ENCODE measurements around the gene SERTAD3.
"Not testable (repeated sequence)": the region's sequence is repeated elsewhere in the genome, so short reads cannot be mapped to it uniquely, and the experiment has no call there.

Gene SERTAD3, protein sequence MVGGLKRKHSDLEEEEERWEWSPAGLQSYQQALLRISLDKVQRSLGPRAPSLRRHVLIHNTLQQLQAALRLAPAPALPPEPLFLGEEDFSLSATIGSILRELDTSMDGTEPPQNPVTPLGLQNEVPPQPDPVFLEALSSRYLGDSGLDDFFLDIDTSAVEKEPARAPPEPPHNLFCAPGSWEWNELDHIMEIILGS

DNA sequence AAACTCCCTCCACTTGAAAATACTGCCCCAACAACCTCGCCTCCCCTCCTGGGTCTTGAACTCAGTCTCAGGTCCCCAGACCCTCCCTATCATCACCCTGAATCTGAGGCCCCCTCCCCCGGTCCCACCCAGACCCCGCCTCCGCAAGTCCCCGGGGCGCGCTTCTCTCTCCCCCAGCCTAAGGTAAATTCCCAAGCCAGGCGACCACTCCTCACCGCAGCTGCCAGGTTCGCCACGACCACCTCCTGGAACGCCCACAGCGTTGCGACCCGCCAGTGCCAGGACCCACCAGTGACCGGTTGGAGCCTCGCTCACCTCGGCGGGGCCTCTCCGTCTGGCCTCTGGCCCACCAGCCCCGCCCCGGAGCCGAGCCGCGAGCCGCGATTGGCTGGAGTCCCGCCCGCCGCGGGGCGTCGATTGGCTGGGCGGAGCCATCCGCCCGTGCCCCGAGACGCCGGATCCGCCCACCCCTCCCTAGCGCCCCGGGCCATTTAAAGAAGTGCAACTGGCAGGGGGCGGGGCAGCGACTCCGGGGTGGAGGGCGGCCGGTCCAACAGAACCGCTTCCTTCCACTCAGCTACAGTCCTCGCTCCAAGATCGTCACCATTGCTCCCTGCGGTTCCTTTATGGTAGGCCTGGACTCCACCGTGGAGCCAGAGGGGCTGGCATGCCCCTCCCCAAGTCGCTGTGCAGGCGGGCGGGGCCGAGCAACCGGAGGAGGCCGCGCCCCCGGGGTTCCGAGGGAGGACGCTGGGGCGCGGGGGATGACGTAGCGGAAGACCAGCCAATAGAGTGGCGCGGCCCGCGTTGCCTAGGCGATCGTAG is at the start of gene SERTAD3:
Gene SERTAD3 (minus strand): TSS at position 336 of the 825 bp plus-strand sequence. CDS start 2,255 bp downstream, outside the sequence.
- peak; percentile 91 to 94 for DNase-seq (ENCODE audit: low read depth in 2 of 2)

DNA sequence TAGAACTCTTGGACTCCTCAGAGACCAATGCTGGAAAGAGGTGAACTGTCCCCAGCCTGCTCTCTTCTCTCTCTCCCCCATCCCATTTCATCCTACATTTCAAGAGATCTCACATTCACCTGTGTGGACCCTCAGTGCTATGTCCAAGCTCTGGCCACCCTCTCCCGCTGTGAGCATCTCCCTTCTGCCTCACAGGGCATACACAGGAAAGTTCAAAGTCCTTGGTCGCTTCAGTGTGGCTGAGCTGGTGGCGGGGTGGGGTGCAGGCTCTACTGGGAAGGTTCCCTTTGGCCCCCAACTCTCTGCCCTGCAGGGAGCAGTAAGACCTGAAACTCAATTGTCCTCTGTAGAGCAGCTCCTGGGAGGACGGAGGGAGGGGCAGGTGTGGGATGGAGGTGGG is 49.6 kb upstream of the SERTAD3 start:
- DNase-seq (ENCODE audit: low read depth in 2 of 2), result no peak

DNA sequence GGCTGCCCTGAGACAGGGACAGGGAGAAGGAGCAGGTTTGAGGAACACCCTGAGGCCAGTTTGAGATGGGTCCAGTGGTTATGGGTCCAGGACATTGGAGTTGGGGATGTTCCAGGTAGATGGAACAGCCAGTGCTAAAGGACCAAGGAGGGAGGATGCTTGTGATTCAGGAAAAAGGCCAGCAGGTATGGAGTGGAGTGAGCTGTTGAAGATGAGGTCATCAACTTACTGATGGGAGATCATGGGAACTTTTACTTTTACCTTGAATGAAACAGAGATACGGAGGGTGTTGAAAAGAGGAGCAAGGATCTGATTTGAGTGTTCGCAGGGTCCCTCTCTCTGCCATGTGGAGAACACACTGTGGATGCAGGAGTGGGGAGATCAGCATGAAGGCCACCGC is 48.1 kb upstream of the SERTAD3 start:
- DNase-seq (ENCODE audit: low read depth in 2 of 2), result no peak

DNA sequence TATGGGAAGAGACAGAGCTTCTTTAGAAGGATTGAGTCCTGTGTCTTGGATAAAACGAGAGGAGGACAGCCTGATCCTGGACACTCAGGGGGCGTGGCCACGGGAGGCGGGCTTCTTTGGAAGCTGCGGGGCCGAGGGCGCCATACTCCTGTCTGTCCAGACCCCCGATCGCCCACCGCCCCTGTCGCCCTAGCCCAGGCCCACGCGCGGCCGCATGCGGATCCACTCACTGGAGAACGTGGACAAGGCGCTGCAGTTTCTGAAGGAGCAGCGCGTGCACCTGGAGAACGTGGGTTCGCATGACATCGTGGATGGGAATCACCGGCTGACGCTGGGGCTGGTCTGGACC is 45.7 kb upstream of the SERTAD3 start:
- no peak for DNase-seq (ENCODE audit: low read depth in 2 of 2)

DNA sequence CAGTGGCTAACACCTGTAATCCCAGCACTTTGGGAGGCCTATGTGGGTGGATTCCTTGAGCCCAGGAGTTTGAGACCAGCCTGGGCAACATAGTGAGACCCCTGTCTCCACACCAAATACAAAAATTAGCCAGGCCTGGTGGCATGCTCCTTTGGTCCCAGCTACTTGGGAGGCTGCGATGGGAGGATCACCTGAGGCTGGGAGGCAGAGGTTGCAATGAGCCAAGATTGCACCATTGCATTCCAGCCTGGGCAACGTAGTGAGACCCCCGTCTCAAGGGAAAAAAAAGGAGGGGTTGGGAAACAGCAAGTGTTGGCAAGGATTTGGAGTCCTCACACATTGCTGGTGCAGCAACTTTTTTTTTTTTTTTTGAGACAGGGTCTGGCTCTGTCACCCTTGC is 41.9 kb upstream of the SERTAD3 start:
- no peak for DNase-seq (ENCODE audit: low read depth in 2 of 2)

DNA sequence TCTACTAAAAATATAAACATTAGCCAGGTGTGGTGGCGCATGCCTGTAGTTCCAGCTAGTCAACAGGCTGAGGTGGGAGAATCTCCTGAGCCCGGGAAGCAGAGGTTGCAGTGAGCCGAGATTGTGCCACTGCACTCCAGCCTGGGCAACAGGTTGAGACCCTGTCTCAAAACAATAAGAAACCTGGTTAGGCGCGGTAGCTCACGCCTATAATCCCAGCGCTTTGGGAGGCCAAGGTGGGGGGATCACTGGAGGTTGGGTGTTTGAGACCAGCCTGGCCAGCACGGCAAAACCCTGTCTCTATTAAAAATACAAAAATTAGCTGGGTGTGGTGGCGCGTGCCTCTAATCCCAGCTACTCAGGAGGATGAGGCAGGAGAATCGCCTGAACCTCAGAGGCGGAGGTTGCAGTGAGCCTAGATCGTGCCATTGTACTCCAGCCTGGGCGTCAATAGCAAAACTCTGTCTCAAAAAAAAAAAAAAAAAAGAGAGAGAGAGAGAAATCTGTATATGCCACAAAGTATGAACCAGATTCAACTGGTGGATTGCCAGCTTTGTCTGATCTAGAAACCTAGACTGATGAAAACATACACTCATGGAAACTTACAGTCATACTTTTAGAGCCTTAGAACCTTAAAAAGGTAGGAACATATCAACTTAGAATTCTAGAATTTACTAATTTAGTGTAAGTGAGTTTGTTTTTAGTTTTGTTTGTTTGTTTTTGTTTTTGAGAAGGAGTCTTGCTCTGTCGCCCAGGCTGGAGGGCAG is 31.9 kb upstream of the SERTAD3 start:
- not testable (repeated sequence) for DNase-seq (ENCODE audit: low read depth in 2 of 2)

DNA sequence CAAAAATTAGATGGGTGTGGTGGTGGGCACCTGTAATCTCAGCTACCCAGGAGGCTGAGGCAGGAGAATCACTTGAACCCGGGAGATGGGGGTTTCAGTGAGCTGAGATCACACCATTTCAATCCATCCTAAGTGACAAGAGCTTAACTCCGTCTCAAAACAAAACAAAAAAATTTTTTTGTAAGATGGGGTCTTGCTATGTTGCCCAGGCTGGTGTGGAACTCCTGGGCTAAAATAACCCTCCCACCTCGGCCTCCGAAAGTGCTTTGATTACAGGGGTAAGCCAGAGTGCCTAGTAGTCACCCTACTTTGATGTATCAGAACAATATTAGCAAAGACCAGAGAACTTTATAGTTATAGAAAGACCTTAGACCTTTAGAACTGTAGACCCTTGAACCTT is 30.6 kb upstream of the SERTAD3 start:
- no peak for DNase-seq (ENCODE audit: low read depth in 2 of 2)

DNA sequence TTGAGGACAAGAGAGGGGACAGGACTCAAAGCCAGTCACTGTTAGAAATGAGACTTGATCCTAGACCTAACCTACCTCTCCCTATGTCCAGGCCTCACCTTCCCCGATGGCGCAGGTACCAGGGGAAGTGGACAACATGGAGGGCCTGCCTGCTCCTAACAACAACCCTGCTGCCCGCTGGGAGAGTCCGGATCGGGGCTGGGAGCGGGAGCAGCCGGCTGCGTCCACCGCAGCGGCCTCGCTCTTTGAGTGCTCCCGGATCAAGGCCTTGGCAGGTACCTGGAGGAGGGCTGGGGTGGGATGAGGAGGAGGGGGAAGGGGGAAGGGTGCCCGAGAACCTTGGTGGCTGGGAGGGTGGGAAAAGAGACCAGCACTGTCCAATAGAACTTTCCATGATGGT is 28.4 kb upstream of the SERTAD3 start:
- DNase-seq (ENCODE audit: low read depth in 2 of 2), result no peak

DNA sequence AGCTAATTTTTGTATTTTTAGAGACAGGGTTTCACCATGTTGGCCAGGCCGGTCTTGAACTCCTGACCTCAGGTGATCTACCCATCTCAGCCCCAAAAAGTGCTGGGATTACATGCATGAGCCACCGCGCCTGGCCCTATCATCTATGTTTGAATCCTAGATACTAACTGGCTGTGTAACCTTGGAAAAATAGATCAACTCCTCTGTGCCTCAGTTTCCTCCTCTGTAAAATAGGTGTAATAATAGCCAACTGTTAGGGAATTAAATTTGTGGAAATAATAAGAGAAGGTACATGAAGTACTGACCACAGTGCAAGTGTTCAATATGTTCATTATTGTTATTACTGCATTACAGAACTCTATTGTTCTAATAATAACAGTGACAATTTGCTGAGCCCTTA is 27.0 kb upstream of the SERTAD3 start:
- DNase-seq (ENCODE audit: low read depth in 2 of 2), result no peak

DNA sequence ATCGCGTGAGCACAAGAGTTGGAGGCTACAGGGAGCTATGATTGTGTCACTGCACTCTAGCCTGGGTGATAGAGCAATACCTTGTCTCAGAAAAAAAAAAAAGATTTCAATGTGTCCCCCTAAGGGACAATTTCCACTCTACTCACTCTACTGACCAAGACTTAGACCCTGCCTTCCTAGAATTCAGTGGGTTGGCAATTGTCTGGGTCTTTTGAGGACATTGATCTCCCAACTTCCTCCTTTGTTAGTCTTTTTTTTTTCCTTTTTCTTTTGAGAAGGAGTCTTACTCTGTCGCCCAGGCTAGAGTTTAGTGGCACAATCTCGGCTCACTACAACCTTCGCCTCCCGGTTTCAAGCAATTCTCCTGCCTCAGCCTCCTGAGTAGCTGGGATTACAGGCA is 24.9 kb upstream of the SERTAD3 start:
- DNase-seq (ENCODE audit: low read depth in 2 of 2), result no peak

DNA sequence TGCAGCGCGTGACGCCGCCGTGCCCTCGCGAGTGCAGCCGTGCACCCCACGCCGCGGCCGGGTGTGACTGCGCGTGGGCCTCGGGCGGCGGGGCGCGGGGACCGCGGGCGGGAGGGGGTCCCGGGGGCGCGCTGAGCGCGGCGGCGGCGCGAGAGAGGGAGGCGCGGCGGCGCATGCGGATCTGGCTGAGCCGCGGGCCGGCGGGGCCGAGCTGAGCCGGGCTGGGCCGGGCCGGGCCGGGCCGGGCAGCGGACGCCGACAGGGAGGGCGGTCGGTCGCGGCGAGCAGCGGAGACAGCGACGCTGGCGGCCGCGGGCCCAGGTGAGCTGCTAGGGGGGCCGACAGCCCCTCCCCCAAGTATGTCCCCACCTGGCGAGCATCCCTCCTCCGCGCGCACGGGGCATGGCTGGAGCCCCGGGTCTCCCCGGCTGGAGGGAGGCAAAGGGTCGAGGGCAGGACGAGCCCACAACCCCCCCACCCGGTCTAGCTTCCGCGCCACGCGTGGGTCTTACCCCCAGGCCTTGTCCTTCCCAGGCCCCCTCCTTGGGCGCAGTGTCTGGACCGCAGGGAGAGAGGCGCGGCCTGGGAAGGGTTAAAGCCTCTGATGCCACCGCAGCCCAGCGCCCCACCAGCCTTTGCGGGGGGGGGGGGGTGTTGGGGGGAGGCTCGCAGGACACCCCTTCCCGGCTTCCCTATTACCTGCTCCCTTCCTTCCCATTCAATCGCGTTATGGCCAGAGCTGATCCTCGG is 23.0 kb upstream of the SERTAD3 start, which contains the start of gene SPTBN4:
Gene SPTBN4 (plus strand): TSS at position 17 of the 750 bp plus-strand sequence. CDS start 5,621 bp downstream, outside the sequence.
- no peak for DNase-seq (ENCODE audit: low read depth in 2 of 2)

DNA sequence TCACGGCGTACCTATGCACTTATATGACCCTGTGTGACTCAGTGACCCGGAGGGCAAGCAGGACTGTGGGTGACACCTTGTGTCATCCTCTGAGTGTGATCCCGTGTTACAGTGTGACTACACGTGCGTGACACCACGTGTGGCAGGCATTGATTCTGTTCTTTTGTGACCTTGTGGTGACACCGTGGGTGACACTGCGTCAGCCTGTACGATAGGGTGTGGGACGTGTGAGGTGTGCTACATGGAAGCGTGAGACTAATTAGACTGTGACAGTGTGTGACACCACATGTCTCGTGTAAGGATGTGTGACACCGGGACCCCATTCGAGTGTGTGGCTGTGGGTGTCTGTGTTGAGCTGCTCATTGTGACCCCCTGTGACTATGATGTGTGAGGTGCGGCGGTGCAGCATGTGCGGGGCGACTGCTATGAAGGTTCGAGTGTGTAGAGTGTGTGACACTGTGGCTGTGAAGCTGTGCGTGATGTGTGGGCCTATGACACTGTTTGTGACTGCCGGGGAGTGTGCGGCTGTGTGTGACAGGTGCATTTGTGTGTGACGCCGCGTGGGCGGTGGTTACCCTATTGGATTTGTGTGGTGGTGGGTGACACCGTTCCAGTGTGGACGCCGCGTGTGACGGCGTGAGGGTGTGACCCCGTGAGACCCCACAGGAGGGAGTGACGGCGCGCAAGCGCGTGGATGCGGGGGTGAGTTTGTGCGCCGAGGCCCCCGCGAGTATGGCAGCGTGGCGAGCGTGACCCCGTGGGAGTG is 22.3 kb upstream of the SERTAD3 start:
- peak; percentile 47 to 55 for DNase-seq (ENCODE audit: low read depth in 2 of 2)

DNA sequence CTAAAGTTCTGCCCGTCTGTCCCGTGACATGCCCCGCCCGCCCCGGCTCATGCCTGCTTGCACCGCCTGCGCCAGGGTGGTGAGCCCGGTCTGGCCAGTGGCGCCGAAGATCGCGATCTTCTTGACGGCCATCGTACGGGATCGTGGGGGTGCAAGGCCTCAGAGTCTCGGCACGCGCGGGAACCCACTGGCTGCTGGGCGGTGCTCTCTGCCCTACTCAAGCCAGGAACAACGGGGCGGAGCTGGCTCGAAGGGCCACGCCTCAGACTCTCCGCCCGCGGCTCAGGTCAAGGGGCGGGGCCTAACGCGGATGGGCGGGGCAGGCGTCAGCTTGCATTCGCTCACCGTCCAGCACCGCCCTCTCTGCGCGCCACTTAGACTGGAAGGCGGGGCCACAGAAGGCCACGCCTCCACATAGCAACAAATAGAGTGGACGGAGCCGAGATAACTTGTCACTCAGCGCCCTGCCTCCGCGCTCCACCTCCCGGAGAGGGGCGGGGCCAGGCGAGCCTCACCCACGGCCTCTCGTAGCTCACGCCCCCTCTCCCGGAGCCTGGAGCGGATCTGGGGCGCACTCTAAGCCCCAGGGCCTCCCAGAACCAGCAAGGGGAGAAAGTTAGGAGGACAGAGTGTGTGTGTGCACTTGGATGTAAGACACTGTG is 21.6 kb upstream of the SERTAD3 start, which contains the start of gene BLVRB:
Gene BLVRB (minus strand): TSS at position 189 of the 662 bp plus-strand sequence. CDS start 57 bp downstream, at position 132.
- peak; percentile 97 to 100 for DNase-seq (ENCODE audit: low read depth in 2 of 2)

DNA sequence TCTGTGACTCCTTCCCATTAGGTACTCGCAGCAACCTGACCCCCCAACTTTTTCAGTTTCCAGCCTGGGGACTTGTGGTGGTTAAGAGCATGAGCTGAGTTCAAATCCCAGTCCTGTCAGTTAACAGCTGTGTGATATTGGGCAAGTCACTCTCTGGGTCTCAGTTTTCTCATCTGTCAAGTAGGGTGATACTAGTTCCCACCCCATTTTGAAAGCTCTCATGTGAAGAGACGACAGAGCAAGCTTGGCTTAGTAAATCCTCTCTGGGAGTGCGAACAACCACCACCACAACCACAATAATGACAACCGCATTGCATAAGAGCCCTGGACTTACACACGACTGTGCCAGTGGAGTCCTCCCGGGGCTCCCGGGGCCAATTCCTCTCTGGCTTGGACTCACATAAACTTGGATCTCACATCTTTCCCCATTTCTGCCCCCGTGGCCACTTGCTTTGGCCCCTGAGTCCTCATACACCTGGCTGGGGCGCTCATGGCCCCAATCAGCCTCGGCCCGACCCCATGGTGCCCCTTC is 21.0 kb upstream of the SERTAD3 start:
- no peak for DNase-seq (ENCODE audit: low read depth in 2 of 2)

DNA sequence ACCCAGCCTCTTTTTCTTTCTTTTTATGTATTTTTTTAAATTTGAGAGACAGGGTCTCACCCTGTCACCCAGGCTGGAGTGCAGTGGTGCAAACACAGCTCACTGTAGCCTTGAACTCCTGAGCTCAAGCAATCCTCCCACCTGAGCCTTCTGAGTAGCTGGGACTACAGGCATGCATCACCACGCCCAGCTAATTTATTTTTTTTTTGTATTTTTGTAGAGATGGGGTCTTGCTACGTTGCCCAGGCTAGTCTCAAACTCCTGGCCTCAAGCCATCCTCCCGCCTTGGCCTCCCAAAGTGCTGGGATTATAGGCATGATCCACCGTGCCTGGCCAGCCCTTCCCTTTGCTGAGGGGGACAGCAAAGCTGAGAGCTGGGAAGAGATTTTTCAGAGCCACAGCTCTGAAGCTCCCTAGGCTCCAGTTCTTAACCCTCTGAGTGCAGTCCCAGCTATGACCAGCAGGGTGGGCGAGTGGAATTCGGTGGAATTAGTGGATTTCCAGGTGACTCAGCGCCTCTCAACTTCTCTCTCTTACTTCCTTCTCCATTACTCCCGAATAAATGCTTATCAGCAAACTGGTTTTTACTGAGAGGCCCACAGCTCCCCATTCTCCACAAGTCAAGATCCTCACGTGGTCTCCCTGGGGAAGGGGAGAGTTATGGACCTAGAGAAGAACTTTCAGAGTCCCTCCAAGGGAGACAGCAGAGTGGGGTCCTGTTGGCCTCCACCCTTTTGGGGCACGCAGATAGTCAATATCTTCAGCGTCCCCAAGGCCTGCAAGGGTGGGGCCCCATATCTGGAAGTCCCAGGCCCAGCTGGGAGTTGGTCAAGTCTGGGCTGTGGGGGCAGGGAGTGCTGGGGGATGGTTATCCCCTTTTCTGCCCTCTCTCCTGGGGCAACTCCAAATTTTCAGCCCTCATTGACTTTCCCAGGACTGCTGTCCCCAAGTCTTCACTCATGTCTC is 20.2 kb upstream of the SERTAD3 start:
- peak; percentile 40 to 82 for DNase-seq (ENCODE audit: low read depth in 2 of 2)

DNA sequence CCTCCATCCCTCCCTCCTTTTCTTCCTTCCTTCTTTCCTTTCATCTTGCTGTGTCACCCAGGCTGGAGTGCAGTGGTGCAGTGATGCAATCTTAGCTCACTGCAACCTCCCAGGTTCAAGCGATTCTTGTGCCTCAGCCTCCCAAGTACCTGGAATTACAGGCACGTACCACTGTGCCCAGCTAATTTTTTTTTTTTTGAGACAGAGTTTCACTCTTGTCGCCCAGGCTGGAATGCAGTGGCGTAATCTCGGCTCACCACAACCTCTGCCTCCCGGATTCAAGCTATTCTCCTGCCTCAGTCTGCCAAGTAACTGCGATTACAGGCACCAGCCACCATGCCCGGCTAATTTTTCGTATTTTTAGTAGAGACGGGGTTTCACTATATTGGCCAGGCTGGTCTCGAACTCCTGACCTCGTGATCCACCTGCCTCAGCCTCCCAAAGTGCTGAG is 19.5 kb upstream of the SERTAD3 start:
- not testable (repeated sequence) for DNase-seq (ENCODE audit: low read depth in 2 of 2)

DNA sequence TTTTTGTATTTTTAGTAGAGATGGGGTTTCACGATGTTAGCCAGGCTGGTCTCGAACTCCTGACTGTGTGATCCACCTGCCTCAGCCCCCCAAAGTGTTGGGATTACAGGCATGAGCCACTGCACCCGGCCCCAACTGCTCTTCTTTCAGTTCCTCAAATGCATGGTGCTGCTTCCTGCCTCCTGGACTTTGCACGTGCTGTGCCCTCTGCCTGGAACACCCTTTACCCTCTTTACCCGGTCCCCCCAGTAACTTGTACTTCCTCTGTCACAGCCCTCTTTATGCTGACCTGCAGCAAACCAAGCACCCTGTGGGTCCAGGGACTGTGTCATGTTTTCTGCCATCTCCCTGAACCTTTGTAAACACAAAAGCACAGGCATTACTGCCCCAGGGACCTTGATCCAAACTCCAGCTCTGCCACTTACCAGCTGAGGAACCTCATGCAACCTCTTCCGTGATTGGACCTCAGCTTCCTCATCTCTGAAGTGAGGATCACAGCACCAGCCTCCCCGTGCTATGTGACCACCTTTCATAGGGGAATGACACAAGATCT is 17.6 kb upstream of the SERTAD3 start:
- DNase-seq (ENCODE audit: low read depth in 2 of 2), result no peak

DNA sequence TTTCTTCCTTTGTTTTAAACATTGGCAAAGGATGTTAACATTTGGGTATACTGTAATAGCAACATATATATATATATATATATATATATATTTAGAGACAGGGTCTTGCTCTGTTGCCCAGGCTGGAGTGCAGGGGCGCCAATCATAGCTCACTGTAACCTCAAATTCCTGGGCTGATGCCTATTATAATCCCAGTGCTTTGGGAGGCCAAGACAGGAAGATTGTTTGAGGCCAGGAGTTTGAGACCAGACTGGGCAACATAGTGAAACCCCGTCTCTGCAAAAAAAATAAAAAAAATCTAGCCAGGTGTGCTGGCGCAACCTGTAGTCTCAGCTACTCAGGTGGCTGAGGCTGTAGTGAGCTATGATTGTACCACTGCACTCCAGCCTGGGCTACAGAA is 16.1 kb upstream of the SERTAD3 start:
- DNase-seq (ENCODE audit: low read depth in 2 of 2), result no peak

DNA sequence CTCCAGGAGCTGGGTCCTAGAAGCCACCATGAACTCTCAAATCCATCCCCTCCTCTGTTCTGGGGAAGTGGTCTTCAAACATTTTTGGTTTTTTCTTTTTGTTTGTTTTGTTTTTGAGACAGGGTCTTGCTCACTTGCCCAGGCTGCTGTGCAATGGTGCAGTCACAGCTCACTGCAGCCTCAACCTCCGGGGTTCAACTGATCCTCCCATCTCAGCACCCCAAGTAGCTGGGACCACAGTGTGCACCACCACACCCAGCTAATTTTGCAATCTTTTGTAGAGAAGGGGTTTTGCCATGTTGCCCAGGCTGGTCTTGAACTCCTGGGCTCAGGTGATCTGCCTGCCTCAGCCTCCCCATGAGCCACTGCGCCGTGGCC is 14.5 kb upstream of the SERTAD3 start:
- no peak for DNase-seq (ENCODE audit: low read depth in 2 of 2)

Measured in stimulated activated CD4-positive, alpha-beta T cell treated with anti-CD3 and anti-CD28 coated beads, Interleukin-12 subunit alpha, Interleukin-12 subunit beta, amount 100 ng/mL, for 24 hours (primary cell).